ENCODE data around the gene PYGL. TPM values are rescaled to one million over a fixed set of nuclear protein-coding genes. Genes with fewer than 3 reads are reported as not detected.

PYGL gene
- total RNA-seq, 1 donor from 2014 or later = 65.6 TPM

DNA sequence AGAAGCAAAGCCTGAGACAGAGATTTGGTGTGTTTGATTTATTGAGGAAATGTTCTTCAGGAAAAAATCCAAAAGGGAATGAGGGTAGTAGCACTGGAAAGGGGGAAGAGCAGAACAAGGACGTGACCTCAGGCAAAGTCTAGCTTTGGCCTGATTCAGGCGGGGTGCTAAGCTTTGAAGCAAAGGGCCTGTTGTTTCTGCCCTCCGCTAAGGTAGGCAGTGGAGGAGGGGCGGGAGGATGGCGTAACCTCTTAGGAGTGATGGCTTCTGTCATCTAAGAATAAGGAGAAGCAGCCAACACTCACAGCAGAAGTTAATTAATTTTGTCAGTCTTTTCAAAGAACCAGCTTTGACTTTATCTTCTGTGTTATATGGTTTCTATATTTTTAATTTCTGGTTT is 52.0 kb downstream of the PYGL start:
- Histone ChIP-seq H3K4me1 (no peaks in the 10 kb centered on the region), H3K9me3 (no peaks in the 10 kb centered on the region), H3K27me3 (ENCODE audit: low read depth) (no peaks in the 10 kb centered on the region), H3K4me3 (no peak overlapping the region), H3K36me3 (no peaks in the 10 kb centered on the region), H3K27ac (no peak overlapping the region)
- intact Hi-C loops (cut with DNase I) = no loop called here
- TF ChIP-seq, protein P1, sequence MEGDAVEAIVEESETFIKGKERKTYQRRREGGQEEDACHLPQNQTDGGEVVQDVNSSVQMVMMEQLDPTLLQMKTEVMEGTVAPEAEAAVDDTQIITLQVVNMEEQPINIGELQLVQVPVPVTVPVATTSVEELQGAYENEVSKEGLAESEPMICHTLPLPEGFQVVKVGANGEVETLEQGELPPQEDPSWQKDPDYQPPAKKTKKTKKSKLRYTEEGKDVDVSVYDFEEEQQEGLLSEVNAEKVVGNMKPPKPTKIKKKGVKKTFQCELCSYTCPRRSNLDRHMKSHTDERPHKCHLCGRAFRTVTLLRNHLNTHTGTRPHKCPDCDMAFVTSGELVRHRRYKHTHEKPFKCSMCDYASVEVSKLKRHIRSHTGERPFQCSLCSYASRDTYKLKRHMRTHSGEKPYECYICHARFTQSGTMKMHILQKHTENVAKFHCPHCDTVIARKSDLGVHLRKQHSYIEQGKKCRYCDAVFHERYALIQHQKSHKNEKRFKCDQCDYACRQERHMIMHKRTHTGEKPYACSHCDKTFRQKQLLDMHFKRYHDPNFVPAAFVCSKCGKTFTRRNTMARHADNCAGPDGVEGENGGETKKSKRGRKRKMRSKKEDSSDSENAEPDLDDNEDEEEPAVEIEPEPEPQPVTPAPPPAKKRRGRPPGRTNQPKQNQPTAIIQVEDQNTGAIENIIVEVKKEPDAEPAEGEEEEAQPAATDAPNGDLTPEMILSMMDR (IDR thresholded peaks at IDR 0.05) = no peak
- DNase-seq (no peak), ATAC-seq (no peak)

DNA sequence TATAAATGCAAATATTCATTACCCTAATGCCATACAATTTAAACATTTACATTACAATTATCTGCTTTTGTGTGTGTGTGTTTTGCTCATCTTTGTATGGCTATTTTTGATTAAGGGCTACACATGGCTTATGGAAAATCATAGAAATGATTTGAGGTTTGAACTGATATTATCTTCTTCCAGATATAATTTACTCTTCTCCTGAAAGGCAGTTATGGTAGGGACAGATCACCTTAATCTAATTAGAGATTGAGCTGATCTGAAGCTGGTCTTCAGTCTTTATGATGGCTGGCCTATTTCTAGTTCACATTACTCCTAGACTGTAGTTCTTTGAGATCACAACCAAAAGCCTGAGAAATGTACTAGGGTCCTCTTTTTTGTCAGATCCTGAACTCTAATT is 56.8 kb downstream of the PYGL start:
- intact Hi-C loops (cut with DNase I) = no loop called here
- ATAC-seq = no peak
- Histone ChIP-seq H3K36me3 (no peaks in the 10 kb centered on the region), H3K9me3 (no peaks in the 10 kb centered on the region), H3K27ac (no peak overlapping the region), H3K27me3 (ENCODE audit: low read depth) (no peaks in the 10 kb centered on the region), H3K4me1 (no peaks in the 10 kb centered on the region), H3K4me3 (no peak overlapping the region)
- TF ChIP-seq, protein P1 (IDR thresholded peaks at IDR 0.05) = no peak
- DNase-seq = no peak

DNA sequence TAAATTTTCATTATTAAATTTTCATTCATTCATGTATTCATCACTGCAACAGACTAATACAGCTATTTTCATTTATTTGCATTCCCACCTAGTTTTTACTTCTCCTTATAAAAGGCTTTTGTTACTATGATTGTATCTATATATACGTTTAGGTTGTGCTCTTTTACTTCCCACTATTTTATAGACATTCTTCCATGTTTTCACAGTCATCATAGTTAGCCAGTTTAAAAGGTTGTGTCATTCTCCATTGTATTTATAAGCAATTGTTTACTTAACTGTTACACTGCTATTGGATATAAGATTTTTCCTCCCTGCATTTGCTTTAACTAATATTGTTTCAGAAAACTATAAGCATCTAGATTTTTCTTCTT is 60.5 kb downstream of the PYGL start:
- Histone ChIP-seq H3K4me1 (no peaks in the 10 kb centered on the region), H3K27ac (no peak overlapping the region), H3K27me3 (ENCODE audit: low read depth) (no peaks in the 10 kb centered on the region), H3K4me3 (no peak overlapping the region), H3K9me3 (no peaks in the 10 kb centered on the region), H3K36me3 (no peaks in the 10 kb centered on the region)
- TF ChIP-seq, protein P1 (IDR thresholded peaks at IDR 0.05) = no peak
- ATAC-seq = no peak
- no peak for DNase-seq
- intact Hi-C loops (cut with DNase I) = no loop called here

DNA sequence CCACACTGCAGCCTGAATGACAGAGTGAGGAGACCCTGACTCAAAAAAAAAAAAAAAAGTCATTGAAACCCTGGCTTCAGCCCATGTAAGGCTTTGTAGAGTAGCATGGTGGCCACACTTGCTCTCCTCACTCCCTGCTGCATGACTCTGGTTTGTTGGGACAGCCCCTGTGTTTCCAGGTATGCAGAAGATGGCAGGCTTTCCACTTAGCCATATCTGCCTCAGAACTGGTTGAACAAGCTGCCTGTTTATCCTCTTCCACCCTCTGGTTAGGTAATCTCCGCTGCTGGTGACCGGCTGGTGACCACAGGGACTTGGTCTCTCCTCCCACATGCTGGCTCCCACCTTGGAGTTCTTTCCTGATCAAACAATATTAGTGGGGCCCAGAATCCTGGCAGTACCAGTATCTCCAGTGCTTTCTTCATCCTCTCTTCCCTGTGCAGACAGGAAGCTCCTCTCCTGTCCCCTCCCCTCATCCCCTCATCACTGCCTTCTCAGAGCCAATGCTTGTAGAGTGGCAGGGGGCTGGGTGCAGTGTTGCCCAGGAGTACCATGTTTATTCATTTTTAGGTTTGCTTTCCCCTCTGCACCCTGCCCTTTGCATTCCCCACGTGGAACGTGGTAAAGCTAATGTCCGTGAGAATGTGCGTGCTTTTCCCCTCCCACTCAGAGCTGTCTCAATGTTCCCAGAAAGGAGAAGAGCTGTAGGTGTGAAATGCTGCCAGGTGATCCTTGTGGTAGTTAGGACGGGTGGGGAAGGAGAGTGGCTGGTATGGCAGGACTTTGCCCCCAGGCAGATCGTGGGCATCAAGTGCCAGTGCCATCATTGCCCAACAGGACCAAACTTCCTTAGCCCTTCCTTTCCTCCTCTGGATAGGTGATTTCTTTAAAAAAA is 61.1 kb downstream of the PYGL start:
- TF ChIP-seq, protein P1 (IDR thresholded peaks at IDR 0.05) = no peak
- intact Hi-C loops (cut with DNase I) = no loop called here
- no peaks in the 10 kb centered on the region for H3K27me3 ChIP-seq (ENCODE audit: low read depth)
- H3K27ac ChIP-seq = no peak overlapping the region
- ATAC-seq (no peak), DNase-seq (no peak)
- no peaks in the 10 kb centered on the region for H3K36me3 ChIP-seq
- no peaks in the 10 kb centered on the region for H3K9me3 ChIP-seq
- no peaks in the 10 kb centered on the region for H3K4me1 ChIP-seq
- H3K4me3 ChIP-seq = no peak overlapping the region

DNA sequence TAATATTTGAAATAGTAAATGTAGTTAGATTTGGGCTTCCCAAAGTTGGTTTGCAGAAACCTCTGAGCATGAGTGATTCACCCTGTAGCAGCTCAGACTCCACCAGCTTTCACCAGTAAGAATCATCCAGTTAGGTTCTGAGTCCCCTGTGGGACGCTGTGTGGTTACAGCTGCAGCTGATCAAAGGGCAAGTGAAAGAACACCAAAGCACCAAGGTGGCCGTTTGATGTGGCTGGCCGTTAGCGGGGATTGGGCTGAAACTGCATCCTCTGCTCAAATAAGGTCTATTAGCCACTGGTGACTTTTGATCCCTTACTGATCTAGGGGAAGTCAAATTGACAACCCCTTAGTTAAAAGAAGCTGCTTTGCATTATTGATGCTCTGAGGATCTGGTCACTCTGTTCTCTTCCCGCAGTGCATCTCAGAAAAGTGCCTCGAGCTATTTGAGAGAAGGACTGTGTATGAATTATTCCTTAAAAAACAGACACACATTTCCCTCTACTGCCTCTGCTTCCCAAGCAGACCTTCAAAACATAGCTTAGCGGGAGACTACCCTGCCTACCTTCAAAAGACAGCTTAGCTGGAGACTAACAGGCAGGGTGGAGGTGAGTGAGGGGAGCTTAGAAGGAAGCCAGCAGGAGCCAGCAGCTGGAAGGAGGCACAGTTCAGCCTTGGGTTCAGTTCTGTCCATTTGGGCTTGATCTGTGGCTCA is 68.8 kb downstream of the PYGL start:
- ATAC-seq (no peak), DNase-seq (no peak)
- no peak overlapping the region for H3K4me3 ChIP-seq
- no peak overlapping the region for H3K27ac ChIP-seq
- TF ChIP-seq, protein P1 (IDR thresholded peaks at IDR 0.05) = no peak
- peaks cover 32% of the 10 kb centered on the region for H3K27me3 ChIP-seq (ENCODE audit: low read depth)
- intact Hi-C loops (cut with DNase I) = no loop called here
- H3K9me3 ChIP-seq = no peaks in the 10 kb centered on the region
- no peaks in the 10 kb centered on the region for H3K36me3 ChIP-seq
- H3K4me1 ChIP-seq = no peaks in the 10 kb centered on the region
